ENCODE results near the gene RAPGEF5. TPM values are rescaled to one million over a fixed set of nuclear protein-coding genes. Genes with fewer than 3 reads are reported as not detected.

RAPGEF5 gene
- total RNA-seq, 1 donor from 2014 or later, result 12.4 TPM

DNA sequence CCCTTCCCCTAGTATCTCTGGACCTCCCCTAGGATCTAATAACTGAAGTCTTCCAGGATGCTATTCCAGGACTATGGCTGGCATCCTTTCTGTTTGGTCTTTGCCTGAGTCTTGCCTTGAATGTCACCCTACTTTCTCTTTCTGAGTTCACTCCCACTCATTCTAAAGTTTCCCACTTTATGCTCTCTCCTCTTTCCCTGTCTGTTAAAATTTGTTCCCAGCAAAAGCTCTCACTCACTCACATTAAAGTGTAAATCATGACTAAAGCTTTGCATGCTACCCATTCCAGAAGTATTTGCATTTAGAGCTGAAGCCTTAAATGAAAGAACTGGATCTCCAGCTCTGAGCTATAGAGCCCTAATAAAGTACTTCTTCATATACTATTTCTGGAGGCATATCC is 42.1 kb upstream of the RAPGEF5 start:
- TF ChIP-seq CTCF (IDR thresholded peaks at IDR 0.05), result no peak
- H3K4me3 Mint-ChIP-seq, result no peak overlapping the region
- peaks cover 2% of the 10 kb centered on the region for H3K27me3 Mint-ChIP-seq

DNA sequence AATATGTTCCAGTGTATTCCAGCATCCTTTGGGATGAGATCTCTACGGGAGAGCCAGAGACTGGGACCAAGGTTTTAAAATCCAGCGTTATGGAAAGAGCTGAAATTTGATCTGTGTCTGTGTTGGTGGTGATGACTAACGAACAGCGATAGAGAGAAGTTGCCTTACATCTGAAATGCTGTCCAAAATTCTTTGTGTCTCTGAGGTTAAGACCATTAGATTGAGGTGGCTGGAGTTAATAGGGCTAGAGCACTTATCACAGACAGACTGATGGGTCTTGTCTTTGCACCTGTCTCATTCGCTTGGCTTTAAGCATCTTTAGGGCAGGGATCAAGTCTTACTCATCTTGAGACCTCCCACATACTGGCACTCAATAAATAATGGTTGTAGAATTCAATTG is 41.0 kb upstream of the RAPGEF5 start:
- ChIA-PET POLR2A (no interaction called here), CTCF (no interaction called here)
- peaks cover 11% of the 10 kb centered on the region for H3K27me3 Mint-ChIP-seq
- peaks cover 16% of the 10 kb centered on the region for H3K4me1 Mint-ChIP-seq
- TF ChIP-seq CTCF (IDR thresholded peaks at IDR 0.05), result no peak
- intact Hi-C loops (cut with micrococcal nuclease), result no loop called here
- peaks cover 2% of the 10 kb centered on the region for H3K9me3 Mint-ChIP-seq
- H3K27ac Mint-ChIP-seq, result no peak overlapping the region
- H3K4me3 Mint-ChIP-seq, result no peak overlapping the region
- no peaks in the 10 kb centered on the region for H3K36me3 Mint-ChIP-seq (ENCODE audit: low read depth)
- DNase-seq (no peak), ATAC-seq (ENCODE audit: low read depth) (no peak)

More for the DNA sequence above, 42.1 kb upstream of the RAPGEF5 start:
- no peak for DNase-seq
- Mint-ChIP-seq H3K9me3 (peaks cover 2% of the 10 kb centered on the region), H3K27ac (no peak overlapping the region), H3K4me1 (peaks cover 19% of the 10 kb centered on the region), H3K36me3 (ENCODE audit: low read depth) (no peaks in the 10 kb centered on the region)
- POLR2A ChIA-PET, result no interaction called here
- CTCF ChIA-PET, result no interaction called here
- intact Hi-C loops (cut with micrococcal nuclease), result no loop called here
- no peak for ATAC-seq (ENCODE audit: low read depth)

- no peaks in the 10 kb centered on the region for H3K9me3 Mint-ChIP-seq
- ChIA-PET CTCF (no interaction called here), POLR2A (no interaction called here)
- no peak overlapping the region for H3K4me3 Mint-ChIP-seq
- no peak overlapping the region for H3K27ac Mint-ChIP-seq
- no peak for TF ChIP-seq CTCF (IDR thresholded peaks at IDR 0.05)
- ATAC-seq (ENCODE audit: low read depth) (no peak), DNase-seq (no peak)
- no peaks in the 10 kb centered on the region for H3K36me3 Mint-ChIP-seq (ENCODE audit: low read depth)
- peaks cover 16% of the 10 kb centered on the region for H3K27me3 Mint-ChIP-seq
- peaks cover 5% of the 10 kb centered on the region for H3K4me1 Mint-ChIP-seq
- intact Hi-C loops (cut with micrococcal nuclease), result no loop called here
These were observed 38.3 kb upstream of the RAPGEF5 start for GRCh38 chr7:22395222-22395621.

- intact Hi-C loops (cut with micrococcal nuclease), result no loop called here
- H3K27me3 Mint-ChIP-seq, result peaks cover 16% of the 10 kb centered on the region
- no peaks in the 10 kb centered on the region for H3K9me3 Mint-ChIP-seq
- H3K36me3 Mint-ChIP-seq (ENCODE audit: low read depth), result no peaks in the 10 kb centered on the region
- TF ChIP-seq CTCF (IDR thresholded peaks at IDR 0.05), result no peak
- peaks cover 5% of the 10 kb centered on the region for H3K4me1 Mint-ChIP-seq
- POLR2A ChIA-PET, result no interaction called here
- DNase-seq, result no peak
- no peak overlapping the region for H3K4me3 Mint-ChIP-seq
- H3K27ac Mint-ChIP-seq, result no peak overlapping the region
- CTCF ChIA-PET, result no interaction called here
- ATAC-seq (ENCODE audit: low read depth), result no peak
These were observed 37.8 kb upstream of the RAPGEF5 start for GRCh38 chr7:22394739-22395138.

DNA sequence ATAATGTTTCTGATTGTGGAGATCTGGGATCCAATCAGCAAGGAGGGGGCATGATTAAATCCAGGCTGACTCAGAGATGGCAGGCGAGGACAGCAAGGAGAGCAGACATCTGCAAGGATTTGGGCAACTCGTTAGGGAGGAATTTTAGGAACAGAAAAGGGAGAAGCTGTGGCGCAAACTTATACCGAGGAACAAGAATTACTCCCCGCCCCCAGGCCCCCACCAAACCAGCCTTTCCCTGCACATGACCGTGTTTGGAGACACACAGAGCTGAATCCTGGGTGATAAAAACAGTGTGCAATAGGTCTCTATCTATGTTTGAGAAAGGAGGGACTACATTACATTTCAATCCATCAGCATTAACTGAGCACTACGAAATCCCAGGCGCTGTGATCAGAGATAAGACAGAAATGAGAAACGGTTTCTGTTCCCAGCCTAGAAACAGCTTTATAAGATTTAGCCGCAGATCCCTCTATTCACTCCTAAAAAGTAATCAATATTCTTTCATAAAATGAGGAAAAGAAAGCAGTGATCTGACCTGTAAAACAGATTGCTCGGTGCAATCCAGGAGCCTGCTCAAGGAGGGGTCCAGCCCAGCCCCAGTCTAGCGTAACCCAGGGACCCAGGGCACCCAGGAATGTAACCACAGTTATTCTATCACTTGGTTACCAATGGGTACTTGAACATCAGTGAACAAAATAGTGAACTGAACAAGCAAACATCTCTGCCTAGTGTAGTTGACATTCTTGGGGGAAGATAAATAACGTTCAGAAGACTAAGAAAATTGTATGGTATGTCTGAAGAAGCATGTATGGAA is 37.2 kb upstream of the RAPGEF5 start:
- TF ChIP-seq CTCF (IDR thresholded peaks at IDR 0.05), result no peak
- Mint-ChIP-seq H3K36me3 (ENCODE audit: low read depth) (no peaks in the 10 kb centered on the region), H3K4me3 (no peak overlapping the region), H3K27me3 (peaks cover 16% of the 10 kb centered on the region), H3K4me1 (peaks cover 5% of the 10 kb centered on the region), H3K27ac (no peak overlapping the region), H3K9me3 (no peaks in the 10 kb centered on the region)
- intact Hi-C loops (cut with micrococcal nuclease), result no loop called here
- ChIA-PET CTCF (no interaction called here), POLR2A (no interaction called here)
- ATAC-seq (ENCODE audit: low read depth) (no peak), DNase-seq (no peak)

All from activated B cell treated with CpG ODN at 0.5 μM for 24 hours (primary cell).